GM12878 (cell line): Measurements from ENCODE around the gene BRINP2. TPM values are rescaled to one million over a fixed set of nuclear protein-coding genes. Genes with fewer than 3 reads are reported as not detected.

Experiments
- CEBPB ChIP-seq, 2 experiments: fragments of 150-350 bp in 1 of 2; IDR thresholded peaks; 2 replicates each; pipeline ENCODE4 v1.6.1; 2012 to 2014; ENCODE audit warnings: low read depth in 2 of 2, low read length in 2 of 2, borderline replicate concordance in 1 of 2, inconsistent platforms in 1 of 2
- EZH2 ChIP-seq: IDR thresholded peaks from 2 replicates; pipeline ENCODE4 v1.6.1; 2012; ENCODE audit warnings: low read depth, mild to moderate bottlenecking, control low read depth, inconsistent platforms, low read length, borderline replicate concordance; ENCODE audit not compliant: control insufficient read depth
- KDM1A ChIP-seq: fragments of 200-600 bp; sonication (generic); IDR thresholded peaks from 2 replicates; pipeline ENCODE4 v1.6.1; 2016; ENCODE audit warnings: borderline replicate concordance
- NFXL1 ChIP-seq: fragments of 450-650 bp; IDR thresholded peaks from 2 replicates; pipeline ENCODE4 v1.6.1; 2017; ENCODE audit warnings: antibody characterized with exemption, mild to moderate bottlenecking, borderline replicate concordance
- SPI1 ChIP-seq: IDR thresholded peaks from 2 replicates; pipeline ENCODE4 v1.6.1; 2011; ENCODE audit warnings: low read depth, mild to moderate bottlenecking, low read length, moderate library complexity, borderline replicate concordance; ENCODE audit not compliant: insufficient read depth
- TAF1 ChIP-seq: IDR thresholded peaks from 2 replicates; pipeline ENCODE4 v1.6.1; 2011; ENCODE audit warnings: mild to moderate bottlenecking, low read depth, low read length, borderline replicate concordance
- ZNF384 ChIP-seq: IDR thresholded peaks from 2 replicates; pipeline ENCODE4 v1.6.1; 2012; ENCODE audit warnings: low read depth, mild to moderate bottlenecking, low read length, improper control_type of control experiment, borderline replicate concordance
- ZNF622 ChIP-seq: fragments of 450-650 bp; IDR thresholded peaks from 2 replicates; pipeline ENCODE4 v1.6.1; 2017; ENCODE audit warnings: mild to moderate bottlenecking, inconsistent platforms
- polyA plus RNA-seq, 11 experiments: library from polyadenylated mRNA; depleted of rRNA in 4 of 11; unstranded in 6 of 11; stranded (reverse) in 5 of 11; fragments of >200 nt; fragmentation: Nextera tagmentation in 4 of 11; fragmentation: Illumina TruSeq in 1 of 11; extraction: Ambion mirVana in 4 of 11; extraction: Trizol in 1 of 11; gene quantifications; 1 replicate in 1 of 11; 2 replicates in 10 of 11; pipeline versions ENCODE4 v1.2.1 to v1.2.3, GENCODE V29; 2011 to 2016; ENCODE audit warnings: inconsistent platforms in 2 of 11, missing spikeins in 2 of 11, low read depth in 1 of 11
- total RNA-seq, 4 experiments: library from RNA; depleted of rRNA in 3 of 4; stranded (reverse); fragments of >200 nt in 3 of 4; fragmentation: Illumina TruSeq in 1 of 4; extraction: Trizol in 1 of 4; gene quantifications; 2 replicates each; pipeline versions ENCODE4 v1.2.1 to v1.2.3, GENCODE V29; 2013 to 2021
- TF ChIP-seq, protein P1 (sequence below): fragments of 450-650 bp; IDR thresholded peaks from 2 replicates; pipeline ENCODE4 v1.6.1; 2017; ENCODE audit warnings: mild to moderate bottlenecking, moderate library complexity
- TF ChIP-seq, protein P2 (sequence below): fragments of 150-350 bp; IDR thresholded peaks from 2 replicates; pipeline ENCODE4 v1.6.1; 2014; ENCODE audit warnings: mild to moderate bottlenecking, low read depth, low read length

The BRINP2 gene
- total and polyA plus RNA-seq, 10 of the 15 experiments (the other 5 are each of a cell fraction or from before 2014, with no cell fraction given), result 0.03 TPM; not detected in 9

DNA sequence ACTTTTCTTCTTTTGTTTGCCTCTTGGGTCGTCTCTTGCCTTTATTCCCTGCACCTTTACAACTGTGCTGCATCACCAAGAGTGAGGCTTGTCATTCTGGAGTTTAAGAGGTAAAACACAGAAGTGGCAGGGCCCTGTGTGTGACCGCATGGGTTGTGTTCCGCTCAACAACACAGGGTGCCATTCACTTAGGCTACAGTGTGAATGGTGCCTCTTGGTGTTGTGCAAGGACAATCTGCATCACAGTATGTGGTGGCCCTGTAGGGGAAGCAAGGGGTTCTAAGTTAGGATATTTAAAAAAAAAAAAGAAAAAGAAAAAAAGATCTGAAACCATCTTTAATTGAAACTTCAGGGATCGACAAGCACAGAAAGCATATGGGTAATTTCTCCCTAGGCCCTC, 38.2 kb downstream of the BRINP2 start (continued):
- TF ChIP-seq, protein P1, sequence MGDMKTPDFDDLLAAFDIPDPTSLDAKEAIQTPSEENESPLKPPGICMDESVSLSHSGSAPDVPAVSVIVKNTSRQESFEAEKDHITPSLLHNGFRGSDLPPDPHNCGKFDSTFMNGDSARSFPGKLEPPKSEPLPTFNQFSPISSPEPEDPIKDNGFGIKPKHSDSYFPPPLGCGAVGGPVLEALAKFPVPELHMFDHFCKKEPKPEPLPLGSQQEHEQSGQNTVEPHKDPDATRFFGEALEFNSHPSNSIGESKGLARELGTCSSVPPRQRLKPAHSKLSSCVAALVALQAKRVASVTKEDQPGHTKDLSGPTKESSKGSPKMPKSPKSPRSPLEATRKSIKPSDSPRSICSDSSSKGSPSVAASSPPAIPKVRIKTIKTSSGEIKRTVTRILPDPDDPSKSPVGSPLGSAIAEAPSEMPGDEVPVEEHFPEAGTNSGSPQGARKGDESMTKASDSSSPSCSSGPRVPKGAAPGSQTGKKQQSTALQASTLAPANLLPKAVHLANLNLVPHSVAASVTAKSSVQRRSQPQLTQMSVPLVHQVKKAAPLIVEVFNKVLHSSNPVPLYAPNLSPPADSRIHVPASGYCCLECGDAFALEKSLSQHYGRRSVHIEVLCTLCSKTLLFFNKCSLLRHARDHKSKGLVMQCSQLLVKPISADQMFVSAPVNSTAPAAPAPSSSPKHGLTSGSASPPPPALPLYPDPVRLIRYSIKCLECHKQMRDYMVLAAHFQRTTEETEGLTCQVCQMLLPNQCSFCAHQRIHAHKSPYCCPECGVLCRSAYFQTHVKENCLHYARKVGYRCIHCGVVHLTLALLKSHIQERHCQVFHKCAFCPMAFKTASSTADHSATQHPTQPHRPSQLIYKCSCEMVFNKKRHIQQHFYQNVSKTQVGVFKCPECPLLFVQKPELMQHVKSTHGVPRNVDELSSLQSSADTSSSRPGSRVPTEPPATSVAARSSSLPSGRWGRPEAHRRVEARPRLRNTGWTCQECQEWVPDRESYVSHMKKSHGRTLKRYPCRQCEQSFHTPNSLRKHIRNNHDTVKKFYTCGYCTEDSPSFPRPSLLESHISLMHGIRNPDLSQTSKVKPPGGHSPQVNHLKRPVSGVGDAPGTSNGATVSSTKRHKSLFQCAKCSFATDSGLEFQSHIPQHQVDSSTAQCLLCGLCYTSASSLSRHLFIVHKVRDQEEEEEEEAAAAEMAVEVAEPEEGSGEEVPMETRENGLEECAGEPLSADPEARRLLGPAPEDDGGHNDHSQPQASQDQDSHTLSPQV, result no peak
- no peak for TF ChIP-seq CEBPB (IDR thresholded peaks at IDR 0.05; ENCODE audit: borderline replicate concordance in 1 of 2, low read depth in 2 of 2, low read length in 2 of 2)
- no peak for TF ChIP-seq TAF1
- TF ChIP-seq NFXL1, result no peak
- TF ChIP-seq ZNF622, result no peak
- TF ChIP-seq EZH2, result no peak
- TF ChIP-seq SPI1, result no peak
- no peak for TF ChIP-seq KDM1A
- TF ChIP-seq, protein P2, sequence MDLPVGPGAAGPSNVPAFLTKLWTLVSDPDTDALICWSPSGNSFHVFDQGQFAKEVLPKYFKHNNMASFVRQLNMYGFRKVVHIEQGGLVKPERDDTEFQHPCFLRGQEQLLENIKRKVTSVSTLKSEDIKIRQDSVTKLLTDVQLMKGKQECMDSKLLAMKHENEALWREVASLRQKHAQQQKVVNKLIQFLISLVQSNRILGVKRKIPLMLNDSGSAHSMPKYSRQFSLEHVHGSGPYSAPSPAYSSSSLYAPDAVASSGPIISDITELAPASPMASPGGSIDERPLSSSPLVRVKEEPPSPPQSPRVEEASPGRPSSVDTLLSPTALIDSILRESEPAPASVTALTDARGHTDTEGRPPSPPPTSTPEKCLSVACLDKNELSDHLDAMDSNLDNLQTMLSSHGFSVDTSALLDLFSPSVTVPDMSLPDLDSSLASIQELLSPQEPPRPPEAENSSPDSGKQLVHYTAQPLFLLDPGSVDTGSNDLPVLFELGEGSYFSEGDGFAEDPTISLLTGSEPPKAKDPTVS, result no peak
- no peak for TF ChIP-seq ZNF384
